NCI-H748 (cell line): ENCODE data around the gene TENM4.

Experiments used
- DNase-seq: peaks from one replicate; lab custom pipeline; 2025; ENCODE audit not compliant: unreplicated experiment; lab: John Stamatoyannopoulos, UW

TENM4 gene

GRCh38 chr11:79421820-79422219, 19.0 kb downstream of the TENM4 start:
- DNase-seq, result no peak

GRCh38 chr11:79419120-79419519, 21.7 kb downstream of the TENM4 start:
- no peak for DNase-seq

- DNase-seq, result no peak
Observed at GRCh38 chr11:79418241-79418640, 22.6 kb downstream of the TENM4 start.

- DNase-seq, result no peak
Observed at GRCh38 chr11:79417069-79417920, 23.5 kb downstream of the TENM4 start.

- DNase-seq, result no peak
Observed at GRCh38 chr11:79415912-79416311, 24.9 kb downstream of the TENM4 start.

- DNase-seq, result no peak
Observed at GRCh38 chr11:79415411-79415810, 25.4 kb downstream of the TENM4 start.

- DNase-seq, result no peak
Observed at GRCh38 chr11:79414644-79415317, 26.0 kb downstream of the TENM4 start.

GRCh38 chr11:79414041-79414440, 26.8 kb downstream of the TENM4 start:
- no peak for DNase-seq

GRCh38 chr11:79413268-79413667, 27.6 kb downstream of the TENM4 start:
- peak; percentile 50 for DNase-seq

- peak; percentile 68 for DNase-seq
Observed at GRCh38 chr11:79412761-79413160, 28.1 kb downstream of the TENM4 start.

GRCh38 chr11:79409330-79409729, 31.5 kb downstream of the TENM4 start:
- no peak for DNase-seq

- no peak for DNase-seq
Observed at GRCh38 chr11:79406376-79406775, 34.5 kb downstream of the TENM4 start.

- no peak for DNase-seq
Observed at GRCh38 chr11:79404806-79405205, 36.0 kb downstream of the TENM4 start.

- no peak for DNase-seq
Observed at GRCh38 chr11:79404325-79404724, 36.5 kb downstream of the TENM4 start.

GRCh38 chr11:79403839-79404238, 37.0 kb downstream of the TENM4 start:
- no peak for DNase-seq

GRCh38 chr11:79402912-79403311, 37.9 kb downstream of the TENM4 start:
- no peak for DNase-seq

GRCh38 chr11:79400717-79401330, 40.0 kb downstream of the TENM4 start:
- DNase-seq, result peak; percentile 35

GRCh38 chr11:79400206-79400605, 40.6 kb downstream of the TENM4 start:
- no peak for DNase-seq

- no peak for DNase-seq
Observed at GRCh38 chr11:79397252-79397651, 43.6 kb downstream of the TENM4 start.

GRCh38 chr11:79396674-79397073, 44.2 kb downstream of the TENM4 start:
- no peak for DNase-seq

- no peak for DNase-seq
Observed at GRCh38 chr11:79396001-79396400, 44.8 kb downstream of the TENM4 start.
